Measurements from ENCODE around the gene LRPAP1. TPM values are rescaled to one million over a fixed set of nuclear protein-coding genes. Genes with fewer than 3 reads are reported as not detected.
"Not testable (repeated sequence)": the region's sequence is repeated elsewhere in the genome, so short reads cannot be mapped to it uniquely, and the experiment has no call there.

LRPAP1 gene
- total RNA-seq, 1 donor from 2014 or later: 153 TPM

- not testable (repeated sequence) for H3K9me3 Mint-ChIP-seq (ENCODE audit: unreplicated experiment); H3K27ac Mint-ChIP-seq (ENCODE audit: unreplicated experiment); H3K4me1 Mint-ChIP-seq (ENCODE audit: unreplicated experiment); DNase-seq (ENCODE audit: extremely low spot score, unreplicated experiment); H3K4me3 Mint-ChIP-seq (ENCODE audit: unreplicated experiment); H3K36me3 Mint-ChIP-seq (ENCODE audit: unreplicated experiment)
- H3K27me3 Mint-ChIP-seq (ENCODE audit: unreplicated experiment): peaks cover 14% of the 10 kb centered on the region
Measured at GRCh38 chr4:3574346-3574745, 42.1 kb upstream of the LRPAP1 start.

- Mint-ChIP-seq H3K4me3 (ENCODE audit: unreplicated experiment) (no peak overlapping the region), H3K36me3 (ENCODE audit: unreplicated experiment) (no peaks in the 10 kb centered on the region), H3K27me3 (ENCODE audit: unreplicated experiment) (peaks cover 9% of the 10 kb centered on the region), H3K9me3 (ENCODE audit: unreplicated experiment) (no peaks in the 10 kb centered on the region), H3K4me1 (ENCODE audit: unreplicated experiment) (no peaks in the 10 kb centered on the region), H3K27ac (ENCODE audit: unreplicated experiment) (no peak overlapping the region)
- no peak for DNase-seq (ENCODE audit: extremely low spot score, unreplicated experiment)
- no peak for TF ChIP-seq CTCF (IDR thresholded peaks at IDR 0.05)
Measured at GRCh38 chr4:3573131-3573530, 40.9 kb upstream of the LRPAP1 start.

GRCh38 chr4:3572363-3572762 lies 40.1 kb upstream of the LRPAP1 start:
- no peak for TF ChIP-seq CTCF (IDR thresholded peaks at IDR 0.05)
- no peaks in the 10 kb centered on the region for H3K4me1 Mint-ChIP-seq (ENCODE audit: unreplicated experiment)
- H3K27ac Mint-ChIP-seq (ENCODE audit: unreplicated experiment): no peak overlapping the region
- peaks cover 5% of the 10 kb centered on the region for H3K27me3 Mint-ChIP-seq (ENCODE audit: unreplicated experiment)
- H3K36me3 Mint-ChIP-seq (ENCODE audit: unreplicated experiment): no peaks in the 10 kb centered on the region
- DNase-seq (ENCODE audit: extremely low spot score, unreplicated experiment): no peak
- no peaks in the 10 kb centered on the region for H3K9me3 Mint-ChIP-seq (ENCODE audit: unreplicated experiment)
- H3K4me3 Mint-ChIP-seq (ENCODE audit: unreplicated experiment): no peak overlapping the region

- no peak overlapping the region for H3K4me3 Mint-ChIP-seq (ENCODE audit: unreplicated experiment)
- H3K4me1 Mint-ChIP-seq (ENCODE audit: unreplicated experiment): no peaks in the 10 kb centered on the region
- no peak overlapping the region for H3K27ac Mint-ChIP-seq (ENCODE audit: unreplicated experiment)
- no peaks in the 10 kb centered on the region for H3K9me3 Mint-ChIP-seq (ENCODE audit: unreplicated experiment)
- no peak for TF ChIP-seq CTCF (IDR thresholded peaks at IDR 0.05)
- peaks cover 5% of the 10 kb centered on the region for H3K27me3 Mint-ChIP-seq (ENCODE audit: unreplicated experiment)
- DNase-seq (ENCODE audit: extremely low spot score, unreplicated experiment): no peak
- H3K36me3 Mint-ChIP-seq (ENCODE audit: unreplicated experiment): no peaks in the 10 kb centered on the region
Measured at GRCh38 chr4:3571921-3572320, 39.7 kb upstream of the LRPAP1 start.

GRCh38 chr4:3570923-3571322 lies 38.7 kb upstream of the LRPAP1 start:
- H3K4me1 Mint-ChIP-seq (ENCODE audit: unreplicated experiment); H3K27ac Mint-ChIP-seq (ENCODE audit: unreplicated experiment); H3K9me3 Mint-ChIP-seq (ENCODE audit: unreplicated experiment); H3K4me3 Mint-ChIP-seq (ENCODE audit: unreplicated experiment); H3K36me3 Mint-ChIP-seq (ENCODE audit: unreplicated experiment); H3K27me3 Mint-ChIP-seq (ENCODE audit: unreplicated experiment); DNase-seq (ENCODE audit: extremely low spot score, unreplicated experiment): not testable (repeated sequence)

GRCh38 chr4:3569611-3570010 lies 37.4 kb upstream of the LRPAP1 start:
- not testable (repeated sequence) for H3K27me3 Mint-ChIP-seq (ENCODE audit: unreplicated experiment); H3K36me3 Mint-ChIP-seq (ENCODE audit: unreplicated experiment); H3K27ac Mint-ChIP-seq (ENCODE audit: unreplicated experiment); H3K9me3 Mint-ChIP-seq (ENCODE audit: unreplicated experiment); H3K4me1 Mint-ChIP-seq (ENCODE audit: unreplicated experiment); DNase-seq (ENCODE audit: extremely low spot score, unreplicated experiment); H3K4me3 Mint-ChIP-seq (ENCODE audit: unreplicated experiment)

- not testable (repeated sequence) for DNase-seq (ENCODE audit: extremely low spot score, unreplicated experiment); H3K27me3 Mint-ChIP-seq (ENCODE audit: unreplicated experiment); H3K4me1 Mint-ChIP-seq (ENCODE audit: unreplicated experiment); H3K4me3 Mint-ChIP-seq (ENCODE audit: unreplicated experiment); H3K27ac Mint-ChIP-seq (ENCODE audit: unreplicated experiment); H3K36me3 Mint-ChIP-seq (ENCODE audit: unreplicated experiment); H3K9me3 Mint-ChIP-seq (ENCODE audit: unreplicated experiment)
Measured at GRCh38 chr4:3566701-3567100, 34.5 kb upstream of the LRPAP1 start.

GRCh38 chr4:3566301-3566700 lies 34.1 kb upstream of the LRPAP1 start:
- H3K36me3 Mint-ChIP-seq (ENCODE audit: unreplicated experiment): not testable (repeated sequence)

GRCh38 chr4:3564948-3565347 lies 32.7 kb upstream of the LRPAP1 start:
- H3K27ac Mint-ChIP-seq (ENCODE audit: unreplicated experiment); DNase-seq (ENCODE audit: extremely low spot score, unreplicated experiment); H3K4me1 Mint-ChIP-seq (ENCODE audit: unreplicated experiment); H3K9me3 Mint-ChIP-seq (ENCODE audit: unreplicated experiment); H3K27me3 Mint-ChIP-seq (ENCODE audit: unreplicated experiment); H3K4me3 Mint-ChIP-seq (ENCODE audit: unreplicated experiment); H3K36me3 Mint-ChIP-seq (ENCODE audit: unreplicated experiment): not testable (repeated sequence)

More at GRCh38 chr4:3566301-3566700, 34.1 kb upstream of the LRPAP1 start:
- not testable (repeated sequence) for H3K27me3 Mint-ChIP-seq (ENCODE audit: unreplicated experiment); H3K4me1 Mint-ChIP-seq (ENCODE audit: unreplicated experiment); H3K27ac Mint-ChIP-seq (ENCODE audit: unreplicated experiment); DNase-seq (ENCODE audit: extremely low spot score, unreplicated experiment); H3K4me3 Mint-ChIP-seq (ENCODE audit: unreplicated experiment); H3K9me3 Mint-ChIP-seq (ENCODE audit: unreplicated experiment)

Data from osteocyte (in vitro differentiated cells).